ENCODE data around the gene IFNL1.
"Not testable (repeated sequence)": the region's sequence is repeated elsewhere in the genome, so short reads cannot be mapped to it uniquely, and the experiment has no call there.

The IFNL1 gene

DNA sequence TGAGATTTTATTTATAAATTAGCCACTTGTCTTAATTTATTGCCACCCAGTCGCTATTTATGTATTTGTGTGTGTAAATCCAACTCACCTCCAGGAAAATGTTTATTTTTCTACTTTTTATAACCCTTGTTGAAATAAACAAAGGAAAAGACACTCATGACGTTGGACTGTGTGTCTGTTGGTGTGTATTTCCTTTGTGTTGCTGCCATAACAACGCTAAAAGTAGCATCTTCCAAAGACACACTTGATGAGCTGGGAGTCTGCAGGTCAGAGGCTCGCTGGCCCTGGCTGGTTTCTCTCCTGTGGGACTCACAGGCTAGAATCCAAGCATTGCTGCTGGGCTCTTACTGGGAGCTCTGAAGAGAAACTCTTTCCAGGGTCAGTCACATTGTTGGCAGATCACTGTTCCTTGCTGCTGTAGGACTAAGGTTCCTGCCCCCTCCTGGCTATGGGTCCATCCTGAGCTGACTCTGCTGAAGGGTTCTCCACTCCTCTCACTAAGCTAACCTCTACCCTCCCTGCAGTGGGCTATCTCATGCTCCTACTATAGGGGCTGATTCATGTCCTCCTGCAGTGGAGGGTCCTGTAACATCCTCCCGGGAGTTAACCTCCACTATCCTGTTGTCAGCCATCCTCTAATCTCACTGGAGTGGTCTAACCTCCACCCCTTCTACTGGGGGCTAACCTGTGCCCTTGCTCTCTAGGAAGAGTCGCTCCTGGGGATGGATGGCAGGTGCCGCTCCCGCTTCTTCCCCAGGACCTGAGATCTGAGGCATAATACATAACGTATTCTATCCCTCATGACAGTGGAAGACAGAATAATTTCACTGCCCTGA is 26.0 kb upstream of the IFNL1 start:
- no peak for DNase-seq (ENCODE audit: low read depth)

DNA sequence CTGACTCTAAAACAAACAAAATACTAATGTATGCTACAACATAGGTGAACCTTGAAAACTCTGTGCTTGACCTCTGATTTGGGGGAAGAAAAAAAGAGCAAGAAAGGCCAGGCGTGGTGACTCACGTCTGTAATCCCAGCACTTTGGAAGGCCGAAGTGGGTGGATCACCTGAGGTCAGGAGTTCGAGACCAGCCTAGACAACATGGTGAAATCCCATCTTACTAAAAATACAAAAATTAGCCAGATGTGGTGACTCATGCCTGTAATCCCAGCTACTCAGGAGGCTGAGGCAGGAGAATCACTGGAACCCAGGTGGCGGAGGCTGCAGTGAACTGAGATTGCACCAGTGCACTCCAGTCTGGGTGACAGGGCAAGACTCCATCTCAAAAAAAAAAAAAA is 22.3 kb upstream of the IFNL1 start:
- not testable (repeated sequence) for DNase-seq (ENCODE audit: low read depth)

DNA sequence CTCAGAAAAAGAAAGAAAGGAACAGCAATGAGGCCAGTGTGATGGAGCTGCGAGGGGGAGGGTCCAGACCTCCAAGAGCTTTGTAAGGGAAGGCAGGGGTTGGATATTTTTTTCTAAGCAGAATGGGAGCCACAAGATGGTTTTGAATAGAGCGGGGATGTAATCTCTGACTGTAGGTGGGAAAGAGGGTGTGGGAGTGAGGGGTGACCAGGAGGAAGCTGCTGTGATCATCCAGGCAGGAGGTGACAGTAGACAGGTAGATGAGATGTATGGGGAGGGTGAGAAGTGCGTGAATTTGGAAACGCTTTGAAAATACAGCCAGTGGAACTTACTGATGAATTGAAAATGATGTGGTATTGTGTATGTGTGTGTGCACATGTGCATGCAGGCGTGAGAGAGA is 20.6 kb upstream of the IFNL1 start:
- DNase-seq (ENCODE audit: low read depth), result no peak

DNA sequence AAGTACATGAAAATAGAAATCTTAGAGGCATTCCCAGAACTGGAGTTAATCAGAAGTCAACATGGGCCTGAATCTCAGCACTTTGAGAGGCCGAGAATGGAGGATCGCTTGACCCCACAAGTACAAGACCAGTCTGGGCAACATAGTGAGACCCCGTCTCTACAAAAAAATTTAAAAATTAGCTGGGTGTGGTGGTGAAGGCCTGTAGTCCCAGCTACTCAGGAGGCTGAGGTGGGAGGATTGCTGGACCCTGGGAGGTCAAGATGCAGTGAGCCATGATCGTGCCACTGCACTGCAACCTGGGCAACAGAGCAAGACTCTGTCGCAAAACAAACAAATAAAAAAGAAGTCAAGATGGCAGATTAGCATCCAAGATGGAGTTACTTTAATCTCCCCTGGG is 19.5 kb upstream of the IFNL1 start:
- DNase-seq (ENCODE audit: low read depth), result no peak

DNA sequence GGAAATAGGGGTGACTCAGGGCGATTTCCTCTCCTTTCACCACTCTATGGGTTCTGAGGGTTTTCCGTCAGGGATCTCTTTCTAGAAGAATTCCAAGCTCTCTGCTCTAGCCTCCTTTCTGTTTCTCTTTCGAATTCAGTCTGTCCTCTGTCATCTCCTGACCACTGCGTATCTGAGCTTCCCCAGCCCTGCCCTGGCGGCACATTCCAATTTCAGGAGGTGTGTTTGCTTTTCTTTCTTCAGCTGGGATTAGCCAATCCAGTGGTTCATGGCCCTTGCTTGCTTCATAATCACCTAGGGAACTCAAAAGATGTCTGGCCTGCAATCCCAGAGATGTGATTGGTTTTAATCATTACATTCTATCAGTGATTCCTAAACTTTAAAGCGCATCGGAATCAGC is 18.6 kb upstream of the IFNL1 start:
- DNase-seq (ENCODE audit: low read depth), result no peak

DNA sequence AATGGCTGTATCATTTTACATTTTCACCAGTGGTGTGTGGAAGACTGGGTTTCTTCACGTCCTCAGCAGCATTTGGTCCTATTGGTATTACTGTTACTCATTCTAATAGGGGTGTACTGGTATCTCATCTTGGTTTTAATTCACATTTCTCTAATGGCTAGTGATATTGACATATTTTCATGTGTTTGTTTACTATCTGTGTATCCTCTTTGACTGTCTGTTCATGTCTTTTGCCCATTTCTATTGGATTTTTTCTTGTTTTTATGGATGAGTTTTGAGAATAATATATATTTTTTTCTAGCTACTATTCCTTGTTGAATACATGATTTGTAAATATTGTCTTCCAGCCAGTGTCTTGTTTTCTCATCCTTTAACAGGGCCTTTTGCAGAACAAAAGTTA is 14.2 kb upstream of the IFNL1 start:
- no peak for DNase-seq (ENCODE audit: low read depth)

DNA sequence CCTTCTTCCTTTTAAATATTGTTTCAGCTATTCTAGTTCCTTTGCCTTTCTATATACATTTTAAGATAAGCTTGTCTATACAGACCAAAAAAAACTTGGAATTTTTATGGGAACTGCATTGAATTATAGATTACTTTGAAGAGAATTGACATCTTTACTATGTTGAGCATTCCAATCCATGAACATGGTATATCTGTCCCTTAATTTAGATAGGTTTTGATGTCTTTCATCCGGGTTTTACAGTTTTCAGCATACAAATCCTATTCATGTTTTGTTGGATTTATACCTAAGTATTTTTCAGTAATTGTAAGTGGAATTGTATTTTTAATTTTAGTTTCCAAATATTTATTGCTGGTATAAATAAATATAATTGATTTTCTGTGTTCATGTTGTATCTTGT is 12.2 kb upstream of the IFNL1 start:
- DNase-seq (ENCODE audit: low read depth), result no peak

DNA sequence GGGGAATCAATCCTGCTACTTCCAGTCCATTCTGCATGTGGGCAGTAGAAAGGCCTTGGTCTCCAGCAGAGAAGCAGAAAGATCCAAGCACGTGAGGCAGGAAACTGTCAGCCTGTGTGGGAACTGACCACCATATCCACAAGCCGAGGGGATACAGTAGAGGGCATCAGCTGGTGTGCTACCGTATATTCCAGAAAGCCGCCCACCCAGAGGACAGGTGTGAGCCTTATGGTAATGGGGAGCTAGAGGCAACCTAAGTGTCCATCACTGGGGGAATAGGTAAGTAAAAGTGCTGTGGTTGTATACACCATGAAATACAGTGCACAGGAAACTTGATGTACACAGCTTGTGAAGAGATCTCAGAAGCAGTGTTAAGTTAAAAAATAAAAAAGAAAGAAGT is 2.8 kb upstream of the IFNL1 start:
- no peak for DNase-seq (ENCODE audit: low read depth)

DNA sequence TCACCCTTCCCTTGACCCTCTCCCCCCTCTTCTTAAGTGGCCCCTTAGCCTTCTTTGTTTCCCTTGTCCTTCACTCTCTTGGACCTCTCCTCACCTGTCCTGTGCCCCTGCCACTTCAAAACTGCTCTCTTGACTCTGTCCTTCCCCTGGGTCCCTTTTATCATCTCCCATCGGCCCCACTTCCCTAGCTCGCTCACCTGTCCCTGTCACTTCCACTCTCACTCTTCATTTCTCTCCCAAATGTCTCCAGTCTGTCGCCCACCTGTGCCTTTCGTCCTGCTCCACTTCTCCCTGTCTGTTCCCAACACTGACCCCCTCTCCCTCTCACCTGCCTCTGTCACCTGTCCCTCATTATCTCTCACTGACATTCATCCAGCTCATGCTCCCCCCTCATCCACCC is 699 bp downstream of the IFNL1 start:
- no peak for DNase-seq (ENCODE audit: low read depth)

DNA sequence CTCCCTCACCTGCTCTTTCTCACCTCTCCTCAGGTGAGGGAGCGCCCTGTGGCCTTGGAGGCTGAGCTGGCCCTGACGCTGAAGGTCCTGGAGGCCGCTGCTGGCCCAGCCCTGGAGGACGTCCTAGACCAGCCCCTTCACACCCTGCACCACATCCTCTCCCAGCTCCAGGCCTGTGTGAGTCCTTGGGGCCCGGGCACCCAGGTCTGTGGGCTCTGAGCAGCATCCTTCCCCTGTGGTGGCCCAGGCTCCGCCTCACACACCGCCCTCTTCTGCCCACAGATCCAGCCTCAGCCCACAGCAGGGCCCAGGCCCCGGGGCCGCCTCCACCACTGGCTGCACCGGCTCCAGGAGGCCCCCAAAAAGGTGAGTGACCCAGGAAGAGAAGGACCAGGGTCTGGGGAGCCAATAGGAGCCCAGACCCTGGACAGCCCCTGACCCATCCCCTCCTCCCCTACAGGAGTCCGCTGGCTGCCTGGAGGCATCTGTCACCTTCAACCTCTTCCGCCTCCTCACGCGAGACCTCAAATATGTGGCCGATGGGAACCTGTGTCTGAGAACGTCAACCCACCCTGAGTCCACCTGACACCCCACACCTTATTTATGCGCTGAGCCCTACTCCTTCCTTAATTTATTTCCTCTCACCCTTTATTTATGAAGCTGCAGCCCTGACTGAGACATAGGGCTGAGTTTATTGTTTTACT is 1.9 kb downstream of the IFNL1 start:
- DNase-seq (ENCODE audit: low read depth), result no peak

DNA sequence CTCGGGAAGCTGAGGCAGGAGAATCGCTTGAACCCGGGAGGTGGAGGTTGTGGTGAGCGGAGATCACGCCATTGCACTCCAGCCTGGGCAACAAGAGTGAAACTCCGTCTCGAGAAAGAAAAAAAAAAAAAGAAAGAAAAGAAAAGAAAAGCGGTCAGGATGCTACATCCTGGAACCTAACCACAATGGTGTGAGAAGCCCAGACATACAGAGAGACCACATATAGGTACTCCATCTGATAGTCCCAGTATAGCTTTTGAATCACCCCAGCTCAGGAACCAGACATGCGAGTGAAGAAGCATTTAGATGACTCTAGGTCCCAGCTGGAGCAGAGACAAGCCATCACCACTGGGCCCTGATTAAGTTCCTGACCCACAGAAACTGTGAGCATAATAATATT is 3.2 kb downstream of the IFNL1 start:
- no peak for DNase-seq (ENCODE audit: low read depth)

DNA sequence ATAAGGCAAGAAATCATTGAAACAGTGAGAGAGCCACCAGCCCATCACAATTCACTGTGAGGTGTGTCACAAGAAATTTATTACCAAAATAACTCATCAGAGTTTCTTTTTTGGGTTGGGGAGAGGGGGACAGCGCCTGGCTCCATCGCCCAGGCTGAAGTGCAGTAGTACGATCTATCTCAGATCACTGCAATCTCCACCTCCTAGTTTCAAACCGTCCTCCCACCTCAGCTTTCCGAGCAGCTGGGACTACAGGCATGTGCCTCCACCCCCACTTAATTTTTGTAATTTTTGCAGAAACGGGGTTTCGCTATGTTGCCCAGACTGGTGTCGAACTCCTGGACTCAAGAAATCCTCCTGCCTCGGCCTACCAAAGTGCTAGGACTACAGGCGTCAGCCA is 3.6 kb downstream of the IFNL1 start:
- DNase-seq (ENCODE audit: low read depth), result no peak

DNA sequence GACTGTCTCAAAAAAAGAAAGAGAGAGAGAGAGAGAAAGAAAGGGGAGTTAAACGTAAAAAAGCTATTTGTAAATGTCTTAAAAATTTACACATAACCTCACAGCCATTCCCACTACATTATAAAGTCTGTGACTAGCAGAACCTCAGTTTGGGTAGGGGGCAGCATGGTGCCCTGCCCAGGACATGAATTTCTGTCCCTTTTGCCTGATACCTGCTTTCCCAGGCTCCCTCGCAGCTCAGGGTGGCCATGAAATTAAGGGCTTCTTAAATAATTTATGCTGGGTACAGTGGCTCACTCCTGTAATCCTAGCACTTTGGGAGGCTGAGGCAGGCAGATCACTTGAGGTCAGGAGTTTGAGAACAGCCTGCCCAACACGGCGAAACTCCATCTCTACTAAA is 4.8 kb downstream of the IFNL1 start:
- DNase-seq (ENCODE audit: low read depth), result no peak

DNA sequence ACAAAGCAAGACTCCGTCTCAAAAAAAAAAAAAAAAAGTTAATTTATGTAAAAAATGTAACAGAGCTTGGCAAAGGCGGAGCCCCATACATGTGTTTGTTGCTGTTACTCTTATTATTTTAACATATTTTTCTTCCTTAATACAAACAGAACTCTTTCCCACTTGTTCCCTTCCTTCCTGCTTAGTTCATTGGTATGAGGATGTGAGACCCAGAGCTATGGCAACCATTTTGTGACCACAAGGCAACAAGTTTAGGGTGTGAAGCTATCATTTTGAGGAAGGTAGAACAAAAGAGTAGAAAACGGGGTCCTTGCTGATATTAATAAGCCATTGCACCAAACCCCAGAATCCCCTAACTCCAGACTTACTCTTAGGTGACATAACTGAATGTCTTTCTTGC is 5.4 kb downstream of the IFNL1 start:
- no peak for DNase-seq (ENCODE audit: low read depth)

DNA sequence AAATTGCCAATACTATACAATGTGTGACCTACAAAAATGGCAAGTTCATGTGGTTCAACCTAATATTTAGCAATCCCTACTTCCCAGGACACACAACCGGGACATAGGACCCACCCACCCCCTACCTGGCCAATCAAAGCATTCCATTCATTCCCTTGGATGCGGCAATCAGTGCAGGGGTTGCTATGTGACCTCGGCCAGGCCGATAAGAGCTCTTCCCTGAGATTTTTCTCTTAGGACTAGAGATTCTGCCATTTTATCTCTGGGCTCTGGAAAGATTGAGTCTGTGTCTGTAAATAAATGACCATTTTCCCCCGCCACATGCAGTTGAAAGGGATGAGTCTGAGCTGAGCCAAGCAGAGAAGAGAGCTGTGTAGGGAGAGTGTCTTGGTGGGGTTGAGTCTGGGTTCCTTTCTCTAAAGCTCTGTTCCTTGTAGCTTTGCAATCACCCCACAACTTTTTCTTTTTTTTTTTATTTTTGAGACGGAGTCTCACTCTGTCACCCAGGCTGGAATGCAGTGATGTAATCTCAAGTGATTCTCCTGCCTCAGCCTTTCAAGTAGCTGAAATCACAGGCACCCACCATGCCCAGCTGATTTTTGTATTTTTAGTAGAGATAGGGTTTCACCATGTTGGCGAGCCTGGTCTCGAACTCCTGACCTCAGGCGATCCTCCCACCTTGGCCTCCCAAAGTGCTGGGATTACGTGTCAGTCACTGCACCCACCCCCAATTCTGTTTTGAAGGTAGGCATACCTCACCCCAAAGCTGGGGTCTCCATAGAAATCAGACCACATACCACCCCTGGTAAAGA is 7.4 kb downstream of the IFNL1 start:
- DNase-seq (ENCODE audit: low read depth), result no peak

DNA sequence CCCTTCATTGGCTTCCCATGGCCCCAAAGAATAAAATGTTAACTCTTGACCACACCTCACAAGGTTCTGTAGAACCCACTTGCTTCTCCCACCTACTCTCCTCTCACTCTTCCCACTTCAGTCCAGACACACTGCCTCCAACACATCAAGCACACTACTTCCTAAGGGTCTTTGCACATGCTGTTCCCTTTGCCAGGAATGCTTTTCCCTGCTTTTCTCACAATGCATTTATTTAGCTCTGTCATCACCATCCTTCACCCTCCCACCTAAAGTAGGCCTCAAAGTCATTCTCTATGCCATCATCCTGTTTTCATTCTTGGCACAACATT is 7.9 kb downstream of the IFNL1 start:
- DNase-seq (ENCODE audit: low read depth), result no peak

DNA sequence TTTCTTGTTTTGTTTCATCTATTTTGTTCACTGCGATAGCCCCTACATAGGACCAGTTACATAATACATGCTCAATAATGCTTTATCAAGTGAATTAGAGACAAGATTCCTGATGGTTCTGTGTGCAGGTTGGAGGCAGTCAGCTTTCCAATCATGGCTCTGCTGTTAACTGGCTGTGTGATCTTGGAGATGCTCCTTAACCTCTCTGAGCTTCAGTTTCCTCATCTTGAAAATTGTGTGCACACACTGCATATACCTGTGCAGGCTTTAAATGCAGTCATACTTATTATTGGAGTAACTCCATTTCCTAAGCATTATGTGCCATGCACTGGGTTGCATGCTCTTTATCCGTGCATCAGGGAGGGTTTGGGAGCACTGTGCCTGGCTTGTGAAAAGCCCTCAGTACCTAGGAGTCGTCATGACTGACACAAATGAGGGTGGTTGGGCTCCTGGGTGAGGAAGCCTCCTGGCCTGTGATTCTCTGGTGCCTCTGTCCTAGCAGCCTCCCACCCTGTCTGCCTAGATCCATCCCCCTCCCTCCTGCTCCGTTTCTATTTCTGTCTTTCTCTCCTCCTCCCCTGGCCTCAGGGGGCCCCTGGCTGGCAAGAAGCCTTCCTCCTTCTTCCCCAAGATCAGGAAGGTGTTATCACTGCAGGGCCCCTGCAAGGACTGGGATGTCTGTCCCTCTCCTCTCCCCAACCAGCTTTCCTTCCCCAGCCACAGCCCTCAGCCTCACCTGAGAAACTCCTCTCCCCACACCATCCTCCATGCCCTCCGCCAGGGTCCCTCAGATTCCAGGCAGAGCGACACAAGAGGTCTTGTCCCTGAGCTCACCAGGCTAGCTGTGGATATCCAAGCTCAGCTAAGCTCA is 8.7 kb downstream of the IFNL1 start:
- DNase-seq (ENCODE audit: low read depth), result no peak

DNA sequence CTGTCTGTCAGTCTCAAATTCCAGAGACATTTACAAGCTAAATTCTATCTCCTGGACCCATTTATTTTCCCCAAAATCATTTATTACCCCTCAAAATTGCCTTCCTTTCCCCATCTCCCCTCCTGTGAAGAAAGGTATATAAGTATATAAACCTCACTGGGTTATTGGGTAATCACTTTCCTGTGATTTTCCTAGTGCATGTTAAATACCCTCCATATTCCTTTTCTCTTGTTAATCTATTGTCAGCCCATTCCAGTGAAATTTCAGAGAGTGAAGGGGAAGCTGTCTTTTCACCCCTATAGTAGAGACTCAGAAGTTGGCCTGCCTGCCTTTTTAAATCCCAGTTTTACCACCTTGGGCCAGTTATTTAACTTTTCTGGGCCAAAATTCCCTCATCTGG is 9.9 kb downstream of the IFNL1 start:
- DNase-seq (ENCODE audit: low read depth), result no peak

DNA sequence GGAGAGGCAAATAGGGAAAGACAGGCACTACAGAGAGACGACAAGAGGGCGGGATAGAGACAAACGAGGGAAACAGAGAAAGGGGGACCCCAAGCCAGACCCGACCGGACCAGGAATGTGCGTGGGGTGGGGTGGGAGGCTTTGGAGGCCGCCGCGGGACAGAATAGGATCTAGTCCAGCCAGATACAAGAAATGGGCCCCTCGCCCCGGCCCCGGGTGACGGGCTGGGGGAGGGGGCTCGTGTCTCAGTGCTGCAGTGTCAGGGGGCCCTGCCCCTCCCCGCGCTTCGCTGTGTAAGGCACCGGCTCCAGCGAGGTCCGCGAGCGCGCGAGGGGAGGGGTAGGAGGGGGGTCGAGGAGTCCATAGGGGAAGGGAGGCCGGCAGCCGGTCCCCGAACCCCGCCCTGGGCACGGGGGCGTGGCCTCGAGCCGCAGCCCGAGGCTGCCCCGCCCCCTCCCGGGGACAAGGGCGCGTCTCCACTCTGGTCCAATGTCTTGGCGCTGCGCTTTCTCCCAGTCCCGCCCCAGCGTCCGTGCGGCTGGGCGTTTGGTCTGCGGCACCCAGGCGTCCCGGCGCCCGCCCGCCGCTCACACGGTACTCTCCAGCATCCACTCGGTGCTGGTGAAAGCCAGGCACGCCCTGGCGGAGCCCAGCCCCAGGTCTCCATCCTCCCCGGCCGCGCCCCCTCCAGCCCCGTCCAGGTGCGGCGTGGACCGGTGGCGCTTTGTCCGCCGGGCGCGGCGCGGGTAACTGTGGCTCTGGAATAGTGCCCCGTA is 11.0 kb downstream of the IFNL1 start:
- DNase-seq (ENCODE audit: low read depth), result no peak

DNA sequence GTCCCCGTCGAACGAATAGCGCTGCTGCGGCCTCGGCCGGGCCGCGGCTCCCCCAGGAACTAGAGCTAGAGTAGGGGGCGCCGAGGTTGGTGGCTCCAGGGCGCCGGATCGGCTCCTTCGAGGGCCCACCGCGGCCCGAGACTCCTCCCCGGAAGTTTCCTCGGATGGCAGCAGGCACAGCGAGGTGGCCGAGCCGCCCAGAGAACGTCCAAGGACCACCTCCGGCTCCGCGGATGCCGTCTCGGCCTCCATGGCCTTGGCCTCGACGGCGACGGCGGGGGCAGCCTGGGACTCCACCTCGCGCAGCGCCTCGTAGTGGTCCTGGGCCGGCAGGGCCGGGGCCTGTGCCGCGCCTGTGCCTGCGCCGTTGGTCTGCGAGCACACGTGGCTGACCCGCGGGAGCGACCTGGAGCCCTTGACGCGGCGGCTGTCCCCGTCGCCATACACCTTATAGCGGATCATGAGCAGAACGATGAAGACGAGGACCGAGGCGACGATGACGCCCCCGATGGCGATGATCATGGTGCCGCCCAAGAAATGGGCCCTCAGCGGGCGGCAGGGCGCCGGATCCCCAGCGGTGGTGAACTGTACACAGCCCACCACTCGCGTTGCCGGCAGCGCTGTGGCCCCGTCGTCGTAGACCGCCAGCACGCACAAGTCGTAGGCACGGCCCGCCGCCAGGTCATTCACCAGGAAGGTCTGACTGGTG is 11.8 kb downstream of the IFNL1 start:
- no peak for DNase-seq (ENCODE audit: low read depth)
